DOHH2 (cell line): ENCODE measurements around the gene TTLL8.

ENCODE experiments used
- EZH2phosphoT487 ChIP-seq: fragments of 200-600 bp; sonication (generic); IDR thresholded peaks from 2 replicates; pipeline ENCODE4 v1.6.1; 2017; ENCODE audit warnings: borderline replicate concordance, mild to moderate bottlenecking, antibody characterized with exemption, low read length, moderate library complexity, mixed read lengths
- TF ChIP-seq, protein P1 (sequence below): fragments of 200-600 bp; sonication (generic); IDR thresholded peaks from one replicate; pipeline ENCODE4 v1.5.1; 2014; ENCODE audit warnings: antibody characterized with exemption, mild to moderate bottlenecking, low read depth, low read length; ENCODE audit not compliant: poor library complexity, severe bottlenecking

DNA sequence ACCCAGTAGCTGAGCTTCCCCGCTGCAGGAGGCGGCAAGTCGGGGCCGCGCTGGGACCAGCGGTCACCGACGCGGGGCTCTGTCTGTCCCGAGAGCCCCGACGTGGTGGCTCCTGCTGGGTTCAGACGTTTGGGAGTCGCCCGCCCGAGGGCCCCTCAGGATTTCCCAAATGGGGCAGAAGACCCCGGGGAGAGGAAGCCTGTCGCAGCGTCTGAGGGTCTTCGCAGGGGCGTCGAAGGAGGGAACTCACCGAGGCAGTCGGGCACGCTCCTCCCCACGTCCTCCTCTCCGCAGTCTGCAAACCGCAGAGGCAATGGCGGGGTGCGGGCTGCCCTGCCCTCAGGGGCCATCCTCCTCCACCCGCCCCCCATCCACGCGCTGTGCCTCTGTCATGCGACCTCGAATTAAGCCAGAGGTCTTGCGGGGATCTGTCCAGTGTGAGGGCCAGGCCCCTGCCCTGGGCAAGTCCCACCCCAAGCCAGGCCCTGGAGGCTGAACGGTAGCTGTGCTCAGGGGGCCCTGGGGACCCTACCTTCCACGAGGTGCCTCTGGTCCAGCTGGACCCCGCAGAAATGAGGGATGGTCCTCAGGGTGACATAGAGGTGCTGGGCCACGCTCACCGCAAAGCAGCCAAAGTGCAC lies 58.0 kb downstream of the TTLL8 start:
- TF ChIP-seq, protein P1, sequence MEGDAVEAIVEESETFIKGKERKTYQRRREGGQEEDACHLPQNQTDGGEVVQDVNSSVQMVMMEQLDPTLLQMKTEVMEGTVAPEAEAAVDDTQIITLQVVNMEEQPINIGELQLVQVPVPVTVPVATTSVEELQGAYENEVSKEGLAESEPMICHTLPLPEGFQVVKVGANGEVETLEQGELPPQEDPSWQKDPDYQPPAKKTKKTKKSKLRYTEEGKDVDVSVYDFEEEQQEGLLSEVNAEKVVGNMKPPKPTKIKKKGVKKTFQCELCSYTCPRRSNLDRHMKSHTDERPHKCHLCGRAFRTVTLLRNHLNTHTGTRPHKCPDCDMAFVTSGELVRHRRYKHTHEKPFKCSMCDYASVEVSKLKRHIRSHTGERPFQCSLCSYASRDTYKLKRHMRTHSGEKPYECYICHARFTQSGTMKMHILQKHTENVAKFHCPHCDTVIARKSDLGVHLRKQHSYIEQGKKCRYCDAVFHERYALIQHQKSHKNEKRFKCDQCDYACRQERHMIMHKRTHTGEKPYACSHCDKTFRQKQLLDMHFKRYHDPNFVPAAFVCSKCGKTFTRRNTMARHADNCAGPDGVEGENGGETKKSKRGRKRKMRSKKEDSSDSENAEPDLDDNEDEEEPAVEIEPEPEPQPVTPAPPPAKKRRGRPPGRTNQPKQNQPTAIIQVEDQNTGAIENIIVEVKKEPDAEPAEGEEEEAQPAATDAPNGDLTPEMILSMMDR = no peak
- no peak for TF ChIP-seq EZH2phosphoT487
